Vagina (tissue), 2 donors: ENCODE data around the gene CASP8. TPM values are rescaled to one million over a fixed set of nuclear protein-coding genes. Genes with fewer than 3 reads are reported as not detected.

ENCODE experiments used
- DNase-seq, 2 donors: peaks; one replicate each; pipeline ENCODE4 v3.0.0-alpha.2; 2017; ENCODE audit errors: extremely low spot score in 2 of 2
- H3K27ac ChIP-seq: fragments of 200-600 bp; sonication (generic); one replicate; pipeline ENCODE4 v1.5.1; 2019
- H3K27me3 ChIP-seq: fragments of 200-600 bp; sonication (generic); one replicate; pipeline ENCODE4 v1.5.1; 2019
- H3K36me3 ChIP-seq, 2 donors: fragments of 200-600 bp; sonication (generic); one replicate each; pipeline ENCODE4 v1.5.1; 2017 to 2019
- H3K4me1 ChIP-seq: fragments of 200-600 bp; sonication (generic); one replicate; pipeline ENCODE4 v1.5.1; 2019
- H3K4me3 ChIP-seq, 2 donors: fragments of 200-600 bp; sonication (generic); 1 replicate in 1 of 2; 2 replicates in 1 of 2; pipeline ENCODE4 v1.5.1; 2016 to 2019
- H3K9me3 ChIP-seq: fragments of 200-600 bp; sonication (generic); one replicate; pipeline ENCODE4 v1.5.1; 2019
- POLR2A ChIP-seq, 2 donors: fragments of 450-650 bp; IDR thresholded peaks; one replicate each; pipeline ENCODE4 v1.6.1; 2017; ENCODE audit warnings: antibody characterized with exemption in 2 of 2, mild to moderate bottlenecking in 2 of 2, moderate library complexity in 2 of 2
- POLR2AphosphoS5 ChIP-seq, 2 donors: sonication (generic); formaldehyde crosslinking; IDR thresholded peaks; one replicate each; pipeline ENCODE4 v1.9.0; 2017; ENCODE audit warnings: antibody characterized with exemption in 2 of 2, mild to moderate bottlenecking in 2 of 2, low read depth in 1 of 2; ENCODE audit not compliant: insufficient read depth in 1 of 2
- intact Hi-C: fragments of 100-400 bp; cut with DNase I; formaldehyde crosslinking; loops from one replicate; pipeline ENCODE4 v1.15.1; 2023
- small RNA-seq: library from RNA; depleted of rRNA; stranded (forward); fragments of <200 nt; gene quantifications from one replicate; pipeline ENCODE3, GENCODE V24; 2016
- total RNA-seq: library from RNA; depleted of rRNA; stranded (reverse); fragments of >200 nt; gene quantifications from one replicate; pipeline ENCODE4 v1.2.3, GENCODE V29; 2016
- TF ChIP-seq, protein P1 (sequence below), 3 experiments: fragments of 450-650 bp in 2 of 3; fragments of 200-600 bp in 1 of 3; sonication (generic) in 1 of 3; IDR thresholded peaks; one replicate each; pipeline ENCODE4 v1.5.1; 2017 to 2019; ENCODE audit warnings: antibody characterized with exemption in 3 of 3, mild to moderate bottlenecking in 2 of 3, moderate library complexity in 2 of 3

Gene CASP8
- total RNA-seq, 1 donor from 2014 or later = 29.2 TPM

DNA sequence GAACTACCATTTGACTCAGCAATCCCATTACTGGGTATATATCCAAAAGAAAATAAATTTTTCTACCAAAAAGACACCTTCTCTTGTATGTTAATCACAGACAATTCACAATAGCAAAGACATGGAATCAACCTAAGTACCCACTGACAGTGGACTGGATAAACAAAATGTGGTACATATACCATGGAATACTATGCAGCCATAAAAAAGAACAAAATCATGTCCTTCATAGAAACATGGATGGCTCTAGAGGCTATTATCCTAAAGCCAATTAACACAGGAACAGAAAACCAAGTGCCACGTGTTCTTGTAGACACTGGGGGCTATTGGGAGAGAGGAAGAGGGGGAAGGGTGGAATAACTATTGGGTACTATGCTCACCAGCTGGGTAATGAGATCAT lies 69.1 kb downstream of the CASP8 start:
- H3K4me1 ChIP-seq = no peaks in the 10 kb centered on the region
- H3K27me3 ChIP-seq = no peaks in the 10 kb centered on the region
- no peak overlapping the region for H3K27ac ChIP-seq
- intact Hi-C loops = no loop called here
- no peaks in the 10 kb centered on the region for H3K9me3 ChIP-seq
- H3K36me3 ChIP-seq = no peaks in the 10 kb centered on the region
- TF ChIP-seq POLR2A (IDR thresholded peaks at IDR 0.05) = no peak
- TF ChIP-seq POLR2AphosphoS5 (IDR thresholded peaks at IDR 0.05; ENCODE audit: insufficient read depth in 1 of 2, low read depth in 1 of 2) = no peak
- TF ChIP-seq, protein P1, sequence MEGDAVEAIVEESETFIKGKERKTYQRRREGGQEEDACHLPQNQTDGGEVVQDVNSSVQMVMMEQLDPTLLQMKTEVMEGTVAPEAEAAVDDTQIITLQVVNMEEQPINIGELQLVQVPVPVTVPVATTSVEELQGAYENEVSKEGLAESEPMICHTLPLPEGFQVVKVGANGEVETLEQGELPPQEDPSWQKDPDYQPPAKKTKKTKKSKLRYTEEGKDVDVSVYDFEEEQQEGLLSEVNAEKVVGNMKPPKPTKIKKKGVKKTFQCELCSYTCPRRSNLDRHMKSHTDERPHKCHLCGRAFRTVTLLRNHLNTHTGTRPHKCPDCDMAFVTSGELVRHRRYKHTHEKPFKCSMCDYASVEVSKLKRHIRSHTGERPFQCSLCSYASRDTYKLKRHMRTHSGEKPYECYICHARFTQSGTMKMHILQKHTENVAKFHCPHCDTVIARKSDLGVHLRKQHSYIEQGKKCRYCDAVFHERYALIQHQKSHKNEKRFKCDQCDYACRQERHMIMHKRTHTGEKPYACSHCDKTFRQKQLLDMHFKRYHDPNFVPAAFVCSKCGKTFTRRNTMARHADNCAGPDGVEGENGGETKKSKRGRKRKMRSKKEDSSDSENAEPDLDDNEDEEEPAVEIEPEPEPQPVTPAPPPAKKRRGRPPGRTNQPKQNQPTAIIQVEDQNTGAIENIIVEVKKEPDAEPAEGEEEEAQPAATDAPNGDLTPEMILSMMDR (IDR thresholded peaks at IDR 0.05) = no peak
- no peak for DNase-seq
- H3K4me3 ChIP-seq = no peak overlapping the region

Small RNAs within 50 kb of the gene (small RNA-seq; reads per million reads assigned to genes)
- not detected for gene MTND4LP13

Other genes starting within 250 kb of the CASP8 start
- gene HYCC2, start 188.9 kb upstream of the CASP8 start, total RNA-seq = 14.7 TPM
- 38.8 TPM for gene NDUFB3, start 188.5 kb upstream of the CASP8 start, total RNA-seq
- 144 TPM for gene CFLAR, start 144.4 kb upstream of the CASP8 start, total RNA-seq
- gene CASP10, start 77.4 kb upstream of the CASP8 start, total RNA-seq = 8.3 TPM
- 0.74 TPM for gene FLACC1, start 96.8 kb downstream of the CASP8 start, total RNA-seq
- 25.8 TPM for gene TRAK2, start 190.9 kb downstream of the CASP8 start, total RNA-seq
- gene STRADB, start 191.2 kb downstream of the CASP8 start, total RNA-seq = 9.6 TPM